Activated CD8-positive, alpha-beta T cell treated with anti-CD3 and anti-CD28 coated beads for 36 hours (primary cell): ENCODE results near the gene USP13. TPM values are rescaled to one million over a fixed set of nuclear protein-coding genes. Genes with fewer than 3 reads are reported as not detected.

Source experiments
- ATAC-seq: fragments of 200-7000 bp; cut with Tn5 transposase; one replicate; pipeline ENCODE4 v1.10.0; 2021; ENCODE audit warnings: mild to moderate bottlenecking, moderate library complexity
- CTCF ChIA-PET: fragments of 350-600 bp; sonication (Branson Sonifier 250); formaldehyde crosslinking; loops from one replicate; lab custom pipeline; 2021; ENCODE audit warnings: antibody characterized with exemption; lab: Charles Lee
- POLR2A ChIA-PET: fragments of 350-600 bp; sonication (Branson Sonifier 250); formaldehyde crosslinking; loops from one replicate; lab custom pipeline; 2021; ENCODE audit warnings: antibody characterized with exemption; lab: Charles Lee
- DNase-seq: peaks from one replicate; pipeline ENCODE4 v3.0.0-alpha.2; 2020
- H3K27ac Mint-ChIP-seq: one replicate; pipeline ENCODE4 v1.8.0; 2021; ENCODE audit warnings: mild to moderate bottlenecking, mixed read lengths
- H3K27me3 Mint-ChIP-seq: one replicate; pipeline ENCODE4 v1.8.0; 2021; ENCODE audit warnings: mixed read lengths
- H3K36me3 Mint-ChIP-seq: one replicate; pipeline ENCODE4 v1.8.0; 2021; ENCODE audit warnings: low read depth, mixed read lengths
- H3K4me1 Mint-ChIP-seq: one replicate; pipeline ENCODE4 v1.8.0; 2021; ENCODE audit warnings: low read depth, mixed read lengths
- H3K4me3 Mint-ChIP-seq: one replicate; pipeline ENCODE4 v1.8.0; 2021; ENCODE audit warnings: mild to moderate bottlenecking, moderate library complexity, mixed read lengths
- H3K9me3 Mint-ChIP-seq: one replicate; pipeline ENCODE4 v1.8.0; 2021; ENCODE audit warnings: mixed read lengths
- CTCF ChIP-seq: fragments of 200-600 bp; IDR thresholded peaks from one replicate; pipeline ENCODE4 v1.8.0; 2022; ENCODE audit warnings: antibody characterized with exemption, mild to moderate bottlenecking
- intact Hi-C: fragments of 100-400 bp; cut with micrococcal nuclease; formaldehyde crosslinking; loops from one replicate; pipeline ENCODE4 v1.10.0; 2022
- total RNA-seq, 2 experiments: library from RNA; stranded (reverse); gene quantifications; one replicate each; pipeline ENCODE4 v1.2.3, GENCODE V29; 2021

USP13 gene
- total RNA-seq, 2 experiments from 2014 or later, result 9.6 to 11.7 TPM

- Mint-ChIP-seq H3K9me3 (no peaks in the 10 kb centered on the region), H3K36me3 (peaks cover 32% of the 10 kb centered on the region), H3K4me1 (peaks cover 9% of the 10 kb centered on the region), H3K27me3 (no peaks in the 10 kb centered on the region), H3K27ac (no peak overlapping the region), H3K4me3 (no peak overlapping the region)
- DNase-seq (no peak), ATAC-seq (no peak)
- TF ChIP-seq CTCF, result no peak
- ChIA-PET CTCF (interaction anchor here (1.3 to 1.9 kb wide), 2 partner anchors 11 to 35 kb away, joined by 4 to 7 read pairs; partner anchors contain the start of genes MRPL47 and NDUFB5), POLR2A (no interaction called here)
- intact Hi-C loops, result no loop called here
These were observed 37.2 kb upstream of the USP13 start for GRCh38 chr3:179615458-179616173.

DNA sequence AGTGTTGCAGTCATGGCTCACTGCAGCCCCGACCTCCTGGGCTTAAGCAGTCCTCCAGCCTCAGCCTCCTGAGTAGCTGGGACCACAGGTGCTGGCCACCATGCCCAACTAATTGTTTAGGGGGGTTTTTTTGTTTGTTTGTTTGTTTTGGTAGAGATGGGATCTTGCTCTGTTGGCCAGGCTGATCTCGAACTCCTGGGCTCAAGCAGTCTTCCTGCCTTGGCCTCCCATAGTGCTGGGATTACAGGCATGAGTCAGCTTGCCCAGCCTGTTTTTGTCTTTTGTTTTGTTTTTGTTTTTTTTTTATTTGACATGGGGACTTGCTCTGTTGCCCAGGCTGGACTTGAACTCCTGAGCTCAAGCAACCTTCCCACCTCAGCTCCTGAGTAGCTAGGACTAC lies 30.8 kb upstream of the USP13 start:
- H3K27me3 Mint-ChIP-seq, result no peaks in the 10 kb centered on the region
- H3K36me3 Mint-ChIP-seq, result peaks cover 52% of the 10 kb centered on the region
- intact Hi-C loops, result no loop called here
- ATAC-seq (no peak), DNase-seq (no peak)
- no peak for TF ChIP-seq CTCF
- ChIA-PET POLR2A (interaction anchor here (1.3 kb wide), 1 partner anchor 17 kb away, joined by 3 read pairs; the partner anchor contains the start of genes MRPL47 and NDUFB5), CTCF (interaction anchor here (2.4 kb wide), 1 partner anchor 28 kb away, joined by 7 read pairs; no protein-coding TSS in a partner anchor)
- no peak overlapping the region for H3K4me3 Mint-ChIP-seq
- H3K9me3 Mint-ChIP-seq, result no peaks in the 10 kb centered on the region
- H3K4me1 Mint-ChIP-seq, result no peaks in the 10 kb centered on the region
- H3K27ac Mint-ChIP-seq, result no peak overlapping the region

DNA sequence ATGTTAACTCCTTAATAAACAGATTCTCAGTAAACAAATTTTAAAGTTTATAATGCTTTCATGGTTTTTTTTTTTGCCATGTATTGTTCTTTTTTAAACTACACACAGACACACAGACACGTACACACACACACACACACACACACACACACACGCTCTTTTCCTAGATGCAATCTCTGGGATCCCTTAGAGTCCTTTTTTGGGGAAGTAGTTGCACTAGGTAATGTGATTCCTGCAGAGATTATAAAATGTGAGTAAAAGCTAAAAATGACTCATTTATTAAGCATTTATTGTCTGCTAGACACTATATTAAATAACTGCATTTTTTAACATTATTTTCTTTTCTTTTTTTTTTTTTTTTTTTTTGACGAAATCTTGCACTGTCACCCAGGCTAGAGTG lies 28.4 kb upstream of the USP13 start:
- TF ChIP-seq CTCF, result no peak
- intact Hi-C loops, result no loop called here
- no peak for DNase-seq
- no peaks in the 10 kb centered on the region for H3K9me3 Mint-ChIP-seq
- POLR2A ChIA-PET, result no interaction called here
- H3K4me1 Mint-ChIP-seq, result no peaks in the 10 kb centered on the region
- ATAC-seq, result no peak
- no peak overlapping the region for H3K27ac Mint-ChIP-seq
- H3K27me3 Mint-ChIP-seq, result no peaks in the 10 kb centered on the region
- peaks cover 37% of the 10 kb centered on the region for H3K36me3 Mint-ChIP-seq
- CTCF ChIA-PET, result no interaction called here
- H3K4me3 Mint-ChIP-seq, result no peak overlapping the region

DNA sequence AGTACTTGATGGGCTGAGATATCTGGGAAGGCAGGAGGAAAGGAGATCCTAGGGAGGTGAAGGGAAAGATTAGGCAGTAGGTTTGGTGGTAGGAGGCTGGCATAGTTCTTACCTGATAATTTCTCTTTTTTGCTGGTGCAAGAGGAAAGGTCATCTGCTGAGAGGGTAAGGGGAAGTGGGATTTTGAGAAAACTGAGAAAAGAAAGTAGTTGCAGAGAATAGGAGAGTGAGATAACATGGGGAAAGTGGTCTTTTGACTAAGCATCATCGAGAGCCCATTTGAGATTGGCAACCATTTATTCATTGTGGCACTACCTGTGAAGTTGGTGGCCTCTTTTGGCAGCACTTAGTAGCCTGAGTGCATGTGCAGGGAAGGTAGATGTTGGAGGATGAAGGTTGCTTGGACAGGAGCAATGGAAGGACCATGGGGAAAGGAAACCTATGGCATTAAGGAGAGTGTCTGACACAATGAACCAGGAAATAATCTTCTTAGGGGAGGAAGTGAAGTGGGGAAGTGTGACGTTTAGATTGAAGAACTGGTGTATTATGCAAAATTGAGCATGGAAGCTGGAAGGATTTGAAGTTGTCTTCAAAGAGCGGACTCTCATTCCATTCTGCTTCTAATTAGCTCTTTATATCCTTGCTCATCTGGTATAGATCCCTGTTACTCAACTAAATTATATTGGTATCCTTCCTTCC lies 21.9 kb upstream of the USP13 start:
- no peak overlapping the region for H3K27ac Mint-ChIP-seq
- ChIA-PET CTCF (no interaction called here), POLR2A (no interaction called here)
- no peaks in the 10 kb centered on the region for H3K4me1 Mint-ChIP-seq
- no peak overlapping the region for H3K4me3 Mint-ChIP-seq
- DNase-seq (no peak), ATAC-seq (no peak)
- no peak for TF ChIP-seq CTCF
- intact Hi-C loops, result no loop called here
- H3K27me3 Mint-ChIP-seq, result no peaks in the 10 kb centered on the region
- no peaks in the 10 kb centered on the region for H3K9me3 Mint-ChIP-seq
- H3K36me3 Mint-ChIP-seq, result peaks cover under 1% of the 10 kb centered on the region

DNA sequence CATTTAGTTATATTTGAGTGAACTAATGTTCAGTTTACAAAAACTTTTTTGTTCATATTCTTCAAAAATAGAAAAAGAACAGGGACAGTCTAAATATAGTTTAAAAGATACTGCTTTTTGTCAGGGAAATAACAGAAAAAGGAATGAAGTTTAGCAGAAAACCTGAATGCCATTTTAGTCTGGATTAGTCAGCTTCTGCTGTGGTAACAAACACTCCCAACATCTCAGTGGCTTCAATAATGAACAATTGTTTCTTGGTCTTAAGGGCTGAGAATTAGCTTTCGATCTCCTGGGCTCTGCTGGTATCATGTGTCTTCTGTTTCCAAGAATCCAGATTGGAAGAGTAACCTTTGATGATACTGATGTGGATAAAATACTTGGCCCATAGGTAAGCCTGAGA lies 12.4 kb upstream of the USP13 start:
- no peaks in the 10 kb centered on the region for H3K9me3 Mint-ChIP-seq
- ChIA-PET POLR2A (no interaction called here), CTCF (no interaction called here)
- H3K4me1 Mint-ChIP-seq, result peaks cover 7% of the 10 kb centered on the region
- no peak for TF ChIP-seq CTCF
- DNase-seq (no peak), ATAC-seq (no peak)
- H3K27ac Mint-ChIP-seq, result no peak overlapping the region
- intact Hi-C loops, result no loop called here
- no peaks in the 10 kb centered on the region for H3K27me3 Mint-ChIP-seq
- H3K36me3 Mint-ChIP-seq, result no peaks in the 10 kb centered on the region
- H3K4me3 Mint-ChIP-seq, result no peak overlapping the region
